Fibroblast of skin of right quadriceps (primary cell): ENCODE measurements around the gene ZNF337.

Experiments
- DNase-seq: peaks from one replicate; pipeline ENCODE4 v3.0.0-alpha.2; 2013

ZNF337 gene

GRCh38 chr20:25624500-25624939 lies 72.1 kb downstream of the ZNF337 start:
- DNase-seq = no peak
